Neural progenitor cell (in vitro differentiated cells): ENCODE data around the gene ZNF652. TPM values are rescaled to one million over a fixed set of nuclear protein-coding genes. Genes with fewer than 3 reads are reported as not detected.

Source experiments
- DNase-seq: peaks from one replicate; pipeline ENCODE4 v3.0.0-alpha.2; 2016; ENCODE audit warnings: low spot score
- H2AFZ ChIP-seq: fragments of 200-600 bp; sonication (generic); replicated peaks from 2 replicates; pipeline ENCODE4 v1.6.1; 2016; ENCODE audit warnings: antibody characterized with exemption
- H3F3A ChIP-seq: fragments of 200-600 bp; sonication (generic); 2 replicates; pipeline ENCODE4 v1.6.1; 2016; ENCODE audit warnings: antibody characterized with exemption, low read depth
- H3K27ac ChIP-seq: fragments of 200-600 bp; sonication (generic); 2 replicates; pipeline ENCODE4 v1.5.1; 2016; ENCODE audit warnings: mild to moderate bottlenecking
- H3K27me3 ChIP-seq: fragments of 200-600 bp; sonication (generic); 2 replicates; pipeline ENCODE4 v1.6.1; 2016; ENCODE audit warnings: mild to moderate bottlenecking, moderate library complexity
- H3K36me3 ChIP-seq: fragments of 200-600 bp; sonication (generic); 2 replicates; pipeline ENCODE4 v1.5.1; 2016
- H3K4me1 ChIP-seq: fragments of 200-600 bp; sonication (generic); 2 replicates; pipeline ENCODE4 v1.6.1; 2016; ENCODE audit warnings: mixed run types
- H3K4me2 ChIP-seq: fragments of 200-600 bp; sonication (generic); 2 replicates; pipeline ENCODE4 v1.6.1; 2016
- H3K4me3 ChIP-seq: fragments of 200-600 bp; sonication (generic); 2 replicates; pipeline ENCODE4 v1.5.1; 2016
- H3K79me2 ChIP-seq: fragments of 200-600 bp; sonication (generic); 2 replicates; pipeline ENCODE4 v1.6.1; 2016; ENCODE audit warnings: low read depth
- H3K9ac ChIP-seq: fragments of 200-600 bp; sonication (generic); 2 replicates; pipeline ENCODE4 v1.6.1; 2016
- H3K9me3 ChIP-seq: fragments of 200-600 bp; sonication (generic); 2 replicates; pipeline ENCODE4 v1.5.1; 2016; ENCODE audit warnings: low read depth
- H4K20me1 ChIP-seq: fragments of 200-600 bp; sonication (generic); 2 replicates; pipeline ENCODE4 v1.6.1; 2016; ENCODE audit warnings: low read depth
- H3K27ac Mint-ChIP-seq: 3 replicates; pipeline ENCODE4 v1.8.0; 2021; ENCODE audit warnings: mixed read lengths
- H3K27me3 Mint-ChIP-seq: 2 replicates; pipeline ENCODE4 v1.8.0; 2022; ENCODE audit warnings: low read depth, mild to moderate bottlenecking, inconsistent platforms, moderate library complexity, mixed read lengths; ENCODE audit not compliant: insufficient read depth
- H3K36me3 Mint-ChIP-seq: 3 replicates; pipeline ENCODE4 v1.8.0; 2021; ENCODE audit warnings: mixed read lengths
- H3K4me1 Mint-ChIP-seq: 3 replicates; pipeline ENCODE4 v1.8.0; 2021; ENCODE audit warnings: mixed read lengths
- H3K4me3 Mint-ChIP-seq: 3 replicates; pipeline ENCODE4 v1.8.0; 2021; ENCODE audit warnings: mild to moderate bottlenecking, moderate library complexity, mixed read lengths
- H3K9me3 Mint-ChIP-seq: 3 replicates; pipeline ENCODE4 v1.8.0; 2020; ENCODE audit warnings: mixed read lengths
- EZH2 ChIP-seq: fragments of 200-600 bp; sonication (generic); IDR thresholded peaks from 2 replicates; pipeline ENCODE4 v1.6.1; 2017; ENCODE audit warnings: antibody characterized with exemption, mild to moderate bottlenecking, moderate library complexity
- EZH2phosphoT487 ChIP-seq: fragments of 200-600 bp; sonication (generic); IDR thresholded peaks from 2 replicates; pipeline ENCODE4 v1.6.1; 2017; ENCODE audit warnings: antibody characterized with exemption
- total RNA-seq: library from RNA; depleted of rRNA; stranded (reverse); fragments of >200 nt; gene quantifications from 2 replicates; pipeline ENCODE4 v1.2.3, GENCODE V29; 2015; ENCODE audit warnings: low replicate concordance
- TF ChIP-seq, protein P1 (sequence below): fragments of 200-600 bp; sonication (generic); IDR thresholded peaks from 2 replicates; pipeline ENCODE4 v1.5.1; 2017; ENCODE audit warnings: antibody characterized with exemption, mild to moderate bottlenecking

Gene ZNF652
- total RNA-seq, 1 donor from 2014 or later = 55.7 TPM

DNA sequence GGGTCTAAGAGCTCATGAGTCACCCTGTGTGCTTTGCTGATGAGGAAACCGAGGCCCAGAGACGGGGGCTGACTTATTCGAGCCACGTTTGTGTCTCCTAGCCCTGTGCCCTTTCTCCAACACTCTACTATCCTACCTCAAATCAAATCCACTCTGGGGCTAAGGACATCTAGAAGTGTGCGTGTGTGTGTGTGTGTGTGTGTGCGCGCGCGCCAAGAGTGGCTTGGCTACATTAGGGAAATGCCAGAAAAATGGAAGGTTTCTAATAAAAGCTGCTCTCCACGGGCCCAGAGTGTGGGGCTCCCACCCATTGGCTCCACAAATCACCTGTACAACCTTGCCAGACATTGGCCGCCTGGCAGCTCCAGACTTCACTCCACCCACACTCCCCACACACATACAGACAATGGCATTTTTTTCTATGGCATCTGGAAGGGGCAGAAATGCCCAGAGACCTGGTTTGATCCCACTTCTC is 101.2 kb downstream of the ZNF652 start:
- Histone ChIP-seq H3K79me2 (no peaks in the 10 kb centered on the region), H3K9me3 (no peaks in the 10 kb centered on the region), H4K20me1 (no peaks in the 10 kb centered on the region), H3K4me3 (peak overlapping the region; percentile 60), H3K36me3 (no peaks in the 10 kb centered on the region), H3K4me2 (peak overlapping the region; percentile 81), H3F3A (peaks cover 13% of the 10 kb centered on the region), H2AFZ (peak overlapping the region; percentile 98), H3K4me1 (no peaks in the 10 kb centered on the region), H3K9ac (no peak overlapping the region), H3K27me3 (peaks cover 30% of the 10 kb centered on the region), H3K27ac (no peak overlapping the region)
- Mint-ChIP-seq H3K4me3 (peak overlapping the region; percentile 81), H3K27me3 (peaks cover 10% of the 10 kb centered on the region), H3K27ac (peak overlapping the region; percentile 8), H3K36me3 (no peaks in the 10 kb centered on the region), H3K9me3 (no peaks in the 10 kb centered on the region), H3K4me1 (peaks cover 10% of the 10 kb centered on the region)
- DNase-seq = no peak
- no peak for TF ChIP-seq EZH2phosphoT487
- peak; percentile 20 for TF ChIP-seq EZH2

DNA sequence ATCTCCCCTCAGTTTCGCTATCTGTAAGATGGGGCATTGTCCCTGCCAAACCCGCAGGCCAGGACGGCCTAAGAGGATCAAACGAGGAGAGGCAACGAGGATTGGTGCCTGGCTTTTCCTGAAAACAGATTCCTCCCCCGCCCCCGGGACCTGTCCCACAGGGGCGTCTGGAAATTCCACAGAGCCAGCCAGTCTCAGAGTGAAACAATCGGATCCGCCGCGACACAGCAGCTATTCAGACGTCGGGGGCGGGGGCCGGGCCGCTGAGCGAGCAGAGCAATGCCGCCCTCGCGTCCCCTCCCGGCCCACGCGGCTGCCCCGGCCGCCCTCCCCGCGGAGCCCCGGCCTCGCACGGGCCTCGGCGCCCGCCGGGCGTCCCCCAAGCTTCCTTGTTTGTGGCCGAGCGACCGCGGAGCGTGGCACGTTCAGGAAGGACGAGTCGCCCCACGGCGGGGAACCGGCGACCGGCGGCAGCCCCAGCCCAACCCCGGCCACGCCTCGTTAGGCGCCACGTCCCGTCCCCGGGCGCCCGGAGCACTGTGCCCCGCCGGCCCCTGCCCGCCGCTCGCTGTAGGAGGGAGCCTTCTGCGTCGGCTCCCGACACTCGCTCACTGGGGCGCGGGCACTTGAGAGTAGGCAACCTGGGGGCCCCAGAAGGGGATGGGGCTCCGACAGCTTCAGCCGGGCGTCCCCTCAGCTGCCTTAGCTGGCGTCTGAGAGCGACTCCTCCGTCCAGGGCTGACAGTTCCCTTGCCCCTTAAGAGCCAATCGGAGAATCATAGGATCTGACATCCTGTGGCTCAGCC is 101.8 kb downstream of the ZNF652 start:
- Mint-ChIP-seq H3K27me3 (peaks cover 10% of the 10 kb centered on the region), H3K27ac (no peak overlapping the region), H3K4me1 (peaks cover 10% of the 10 kb centered on the region), H3K4me3 (peak overlapping the region; percentile 85), H3K9me3 (no peaks in the 10 kb centered on the region), H3K36me3 (no peaks in the 10 kb centered on the region)
- Histone ChIP-seq H3K9me3 (no peaks in the 10 kb centered on the region), H3K36me3 (no peaks in the 10 kb centered on the region), H3K4me2 (peak overlapping the region; percentile 81), H3K4me3 (peak overlapping the region; percentile 60), H3K9ac (no peak overlapping the region), H3K4me1 (no peaks in the 10 kb centered on the region), H3F3A (peaks cover 13% of the 10 kb centered on the region), H3K79me2 (no peaks in the 10 kb centered on the region), H3K27ac (no peak overlapping the region), H3K27me3 (peaks cover 30% of the 10 kb centered on the region), H2AFZ (peak overlapping the region; percentile 98), H4K20me1 (no peaks in the 10 kb centered on the region)
- TF ChIP-seq, protein P1, sequence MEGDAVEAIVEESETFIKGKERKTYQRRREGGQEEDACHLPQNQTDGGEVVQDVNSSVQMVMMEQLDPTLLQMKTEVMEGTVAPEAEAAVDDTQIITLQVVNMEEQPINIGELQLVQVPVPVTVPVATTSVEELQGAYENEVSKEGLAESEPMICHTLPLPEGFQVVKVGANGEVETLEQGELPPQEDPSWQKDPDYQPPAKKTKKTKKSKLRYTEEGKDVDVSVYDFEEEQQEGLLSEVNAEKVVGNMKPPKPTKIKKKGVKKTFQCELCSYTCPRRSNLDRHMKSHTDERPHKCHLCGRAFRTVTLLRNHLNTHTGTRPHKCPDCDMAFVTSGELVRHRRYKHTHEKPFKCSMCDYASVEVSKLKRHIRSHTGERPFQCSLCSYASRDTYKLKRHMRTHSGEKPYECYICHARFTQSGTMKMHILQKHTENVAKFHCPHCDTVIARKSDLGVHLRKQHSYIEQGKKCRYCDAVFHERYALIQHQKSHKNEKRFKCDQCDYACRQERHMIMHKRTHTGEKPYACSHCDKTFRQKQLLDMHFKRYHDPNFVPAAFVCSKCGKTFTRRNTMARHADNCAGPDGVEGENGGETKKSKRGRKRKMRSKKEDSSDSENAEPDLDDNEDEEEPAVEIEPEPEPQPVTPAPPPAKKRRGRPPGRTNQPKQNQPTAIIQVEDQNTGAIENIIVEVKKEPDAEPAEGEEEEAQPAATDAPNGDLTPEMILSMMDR = no peak
- TF ChIP-seq EZH2phosphoT487 = peak; percentile 57
- peak; percentile 70 for TF ChIP-seq EZH2
- peak; percentile 82 for DNase-seq

DNA sequence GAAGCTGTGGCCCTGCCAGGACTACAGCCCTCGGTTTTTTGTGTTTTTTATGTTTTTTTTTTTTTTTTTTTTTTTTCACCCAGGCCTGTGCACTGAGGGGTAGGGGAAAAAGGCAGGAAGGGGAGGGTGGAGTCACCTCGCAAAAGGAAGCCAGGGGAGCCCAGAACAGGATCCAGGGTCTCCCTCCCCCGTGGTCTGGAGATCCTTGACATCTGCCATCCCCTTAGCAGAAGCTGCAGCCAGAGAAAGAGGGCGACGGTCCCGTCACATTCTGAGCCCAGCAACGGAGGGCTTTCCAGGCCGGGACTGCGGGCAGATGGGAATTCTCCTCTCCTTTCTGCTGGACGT is 102.4 kb downstream of the ZNF652 start:
- H3K4me3 Mint-ChIP-seq = peak overlapping the region; percentile 85
- no peaks in the 10 kb centered on the region for H3K9me3 ChIP-seq
- peak overlapping the region; percentile 81 for H3K4me2 ChIP-seq
- H3K9me3 Mint-ChIP-seq = no peaks in the 10 kb centered on the region
- H3K27me3 Mint-ChIP-seq = peaks cover 10% of the 10 kb centered on the region
- H3K36me3 Mint-ChIP-seq = no peaks in the 10 kb centered on the region
- no peak overlapping the region for H3K9ac ChIP-seq
- peaks cover 13% of the 10 kb centered on the region for H3F3A ChIP-seq
- no peak for DNase-seq
- TF ChIP-seq EZH2phosphoT487 (no peak), EZH2 (no peak)
- TF ChIP-seq, protein P1 = no peak
- H4K20me1 ChIP-seq = no peaks in the 10 kb centered on the region
- peak overlapping the region; percentile 60 for H3K4me3 ChIP-seq
- no peak overlapping the region for H3K27ac Mint-ChIP-seq
- no peaks in the 10 kb centered on the region for H3K4me1 ChIP-seq
- H3K36me3 ChIP-seq = no peaks in the 10 kb centered on the region
- peaks cover 30% of the 10 kb centered on the region for H3K27me3 ChIP-seq
- no peaks in the 10 kb centered on the region for H3K79me2 ChIP-seq
- no peak overlapping the region for H3K27ac ChIP-seq
- peaks cover 7% of the 10 kb centered on the region for H3K4me1 Mint-ChIP-seq
- no peak overlapping the region for H2AFZ ChIP-seq

DNA sequence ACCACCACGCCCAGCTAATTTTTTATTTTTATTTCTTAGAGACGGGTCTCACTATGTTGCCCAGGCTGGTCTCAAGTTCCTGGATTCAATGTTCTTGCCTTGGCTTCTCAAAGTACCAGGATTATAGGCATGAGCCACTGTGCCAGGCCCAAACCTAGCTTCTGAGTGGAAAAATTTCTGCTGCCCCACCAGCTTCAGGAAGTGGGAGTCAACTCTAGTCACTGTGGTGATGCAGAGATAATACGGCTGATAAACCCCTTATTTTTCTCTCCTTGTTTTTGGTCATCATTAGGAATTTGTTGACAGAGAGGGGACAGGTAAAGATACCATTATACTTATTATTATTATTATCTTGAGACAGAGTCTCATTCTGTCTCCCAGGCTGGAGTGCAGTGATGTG is 103.7 kb downstream of the ZNF652 start:
- Histone ChIP-seq H3K36me3 (no peaks in the 10 kb centered on the region), H3K4me3 (no peak overlapping the region), H3K4me1 (no peaks in the 10 kb centered on the region), H3F3A (peaks cover 13% of the 10 kb centered on the region), H3K4me2 (no peak overlapping the region), H3K79me2 (no peaks in the 10 kb centered on the region), H3K27ac (no peak overlapping the region), H3K9me3 (no peaks in the 10 kb centered on the region), H3K9ac (no peak overlapping the region), H2AFZ (no peak overlapping the region), H3K27me3 (peaks cover 30% of the 10 kb centered on the region), H4K20me1 (no peaks in the 10 kb centered on the region)
- H3K4me3 Mint-ChIP-seq = no peak overlapping the region
- H3K27me3 Mint-ChIP-seq = peaks cover 4% of the 10 kb centered on the region
- peaks cover 7% of the 10 kb centered on the region for H3K4me1 Mint-ChIP-seq
- no peak for DNase-seq
- no peak overlapping the region for H3K27ac Mint-ChIP-seq
- no peaks in the 10 kb centered on the region for H3K36me3 Mint-ChIP-seq
- TF ChIP-seq EZH2phosphoT487 (no peak), EZH2 (no peak)
- TF ChIP-seq, protein P1 = no peak
- no peaks in the 10 kb centered on the region for H3K9me3 Mint-ChIP-seq
